ENCODE measurements around the gene NOS1AP.
A peak's percentile ranks its signal among the peaks of the same experiment; 100 is the strongest.
"Not testable (repeated sequence)": the region's sequence is repeated elsewhere in the genome, so short reads cannot be mapped to it uniquely, and the experiment has no call there.

Gene NOS1AP

GRCh38 chr1:162069334-162070093 is at the start of gene NOS1AP:
Gene NOS1AP (plus strand): TSS chr1:162069691. CDS start chr1:162070178, 487 bp downstream.
- no peak for DNase-seq

GRCh38 chr1:162020150-162020549 is 49.3 kb upstream of the NOS1AP start:
- DNase-seq = no peak

- DNase-seq = no peak
These were observed 48.4 kb upstream of the NOS1AP start for GRCh38 chr1:162021124-162021523.

- no peak for DNase-seq
These were observed 46.9 kb upstream of the NOS1AP start for GRCh38 chr1:162022626-162023025.

GRCh38 chr1:162023181-162023546 is 46.3 kb upstream of the NOS1AP start:
- no peak for DNase-seq

- peak; percentile 59 for DNase-seq
These were observed 45.7 kb upstream of the NOS1AP start, which contains the start of gene OLFML2B for GRCh38 chr1:162023547-162024501. Gene OLFML2B (minus strand): TSS chr1:162023869. CDS start chr1:162023430, 439 bp downstream.

- no peak for DNase-seq
These were observed 44.0 kb upstream of the NOS1AP start for GRCh38 chr1:162025541-162025940.

GRCh38 chr1:162026881-162027280 is 42.6 kb upstream of the NOS1AP start:
- no peak for DNase-seq

- DNase-seq = no peak
These were observed 40.8 kb upstream of the NOS1AP start for GRCh38 chr1:162028726-162029125.

- no peak for DNase-seq
These were observed 40.3 kb upstream of the NOS1AP start for GRCh38 chr1:162029157-162029556.

- DNase-seq = no peak
These were observed 38.7 kb upstream of the NOS1AP start for GRCh38 chr1:162030759-162031280.

- DNase-seq = no peak
These were observed 36.1 kb upstream of the NOS1AP start for GRCh38 chr1:162033428-162033827.

GRCh38 chr1:162035241-162035640 is 34.2 kb upstream of the NOS1AP start:
- no peak for DNase-seq

GRCh38 chr1:162036163-162036562 is 33.3 kb upstream of the NOS1AP start:
- no peak for DNase-seq

- DNase-seq = no peak
These were observed 30.9 kb upstream of the NOS1AP start for GRCh38 chr1:162038624-162039023.

- no peak for DNase-seq
These were observed 29.5 kb upstream of the NOS1AP start for GRCh38 chr1:162040001-162040400.

- no peak for DNase-seq
These were observed 28.8 kb upstream of the NOS1AP start for GRCh38 chr1:162040657-162041056.

GRCh38 chr1:162042361-162042760 is 27.1 kb upstream of the NOS1AP start:
- DNase-seq = no peak

- DNase-seq = no peak
These were observed 22.6 kb upstream of the NOS1AP start for GRCh38 chr1:162046921-162047320.

GRCh38 chr1:162053949-162054348 is 15.5 kb upstream of the NOS1AP start:
- not testable (repeated sequence) for DNase-seq

GRCh38 chr1:162055062-162055461 is 14.4 kb upstream of the NOS1AP start:
- no peak for DNase-seq

- peak; percentile 8 for DNase-seq
These were observed 13.4 kb upstream of the NOS1AP start for GRCh38 chr1:162056043-162056442.

- no peak for DNase-seq
These were observed 12.9 kb upstream of the NOS1AP start for GRCh38 chr1:162056579-162056978.

GRCh38 chr1:162059721-162060120 is 9.8 kb upstream of the NOS1AP start:
- DNase-seq = no peak
